ENCODE results near the gene AFF3.
"Not testable (repeated sequence)": the region's sequence is repeated elsewhere in the genome, so short reads cannot be mapped to it uniquely, and the experiment has no call there.

The AFF3 gene, protein sequence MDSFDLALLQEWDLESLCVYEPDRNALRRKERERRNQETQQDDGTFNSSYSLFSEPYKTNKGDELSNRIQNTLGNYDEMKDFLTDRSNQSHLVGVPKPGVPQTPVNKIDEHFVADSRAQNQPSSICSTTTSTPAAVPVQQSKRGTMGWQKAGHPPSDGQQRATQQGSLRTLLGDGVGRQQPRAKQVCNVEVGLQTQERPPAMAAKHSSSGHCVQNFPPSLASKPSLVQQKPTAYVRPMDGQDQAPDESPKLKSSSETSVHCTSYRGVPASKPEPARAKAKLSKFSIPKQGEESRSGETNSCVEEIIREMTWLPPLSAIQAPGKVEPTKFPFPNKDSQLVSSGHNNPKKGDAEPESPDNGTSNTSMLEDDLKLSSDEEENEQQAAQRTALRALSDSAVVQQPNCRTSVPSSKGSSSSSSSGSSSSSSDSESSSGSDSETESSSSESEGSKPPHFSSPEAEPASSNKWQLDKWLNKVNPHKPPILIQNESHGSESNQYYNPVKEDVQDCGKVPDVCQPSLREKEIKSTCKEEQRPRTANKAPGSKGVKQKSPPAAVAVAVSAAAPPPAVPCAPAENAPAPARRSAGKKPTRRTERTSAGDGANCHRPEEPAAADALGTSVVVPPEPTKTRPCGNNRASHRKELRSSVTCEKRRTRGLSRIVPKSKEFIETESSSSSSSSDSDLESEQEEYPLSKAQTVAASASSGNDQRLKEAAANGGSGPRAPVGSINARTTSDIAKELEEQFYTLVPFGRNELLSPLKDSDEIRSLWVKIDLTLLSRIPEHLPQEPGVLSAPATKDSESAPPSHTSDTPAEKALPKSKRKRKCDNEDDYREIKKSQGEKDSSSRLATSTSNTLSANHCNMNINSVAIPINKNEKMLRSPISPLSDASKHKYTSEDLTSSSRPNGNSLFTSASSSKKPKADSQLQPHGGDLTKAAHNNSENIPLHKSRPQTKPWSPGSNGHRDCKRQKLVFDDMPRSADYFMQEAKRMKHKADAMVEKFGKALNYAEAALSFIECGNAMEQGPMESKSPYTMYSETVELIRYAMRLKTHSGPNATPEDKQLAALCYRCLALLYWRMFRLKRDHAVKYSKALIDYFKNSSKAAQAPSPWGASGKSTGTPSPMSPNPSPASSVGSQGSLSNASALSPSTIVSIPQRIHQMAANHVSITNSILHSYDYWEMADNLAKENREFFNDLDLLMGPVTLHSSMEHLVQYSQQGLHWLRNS (N-terminal part only)

DNA sequence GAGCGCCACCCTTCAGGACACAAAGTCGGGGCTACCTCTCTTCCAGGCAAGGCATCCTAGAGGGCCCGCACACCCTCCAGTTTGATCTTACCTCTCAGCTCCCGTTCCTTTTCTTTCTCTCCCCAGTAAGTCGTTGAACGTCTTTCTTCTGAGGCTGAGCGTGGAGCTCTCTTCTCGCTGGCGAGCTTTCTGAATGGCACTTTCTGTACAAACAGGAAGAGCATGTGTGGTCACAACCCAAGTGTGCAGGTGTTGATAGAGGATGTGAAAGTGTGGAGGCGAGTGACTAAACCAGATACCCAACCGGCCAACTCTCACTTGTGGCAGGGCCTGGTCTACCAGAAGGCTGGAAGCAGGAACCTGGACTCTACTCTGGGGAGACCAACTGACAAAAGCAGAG, at the start of gene AFF3:
AFF3 (minus strand) TSS at position 198 of the 400 bp plus-strand sequence. CDS start 38,136 bp downstream, outside the sequence.
- DNase-seq, result no peak

DNA sequence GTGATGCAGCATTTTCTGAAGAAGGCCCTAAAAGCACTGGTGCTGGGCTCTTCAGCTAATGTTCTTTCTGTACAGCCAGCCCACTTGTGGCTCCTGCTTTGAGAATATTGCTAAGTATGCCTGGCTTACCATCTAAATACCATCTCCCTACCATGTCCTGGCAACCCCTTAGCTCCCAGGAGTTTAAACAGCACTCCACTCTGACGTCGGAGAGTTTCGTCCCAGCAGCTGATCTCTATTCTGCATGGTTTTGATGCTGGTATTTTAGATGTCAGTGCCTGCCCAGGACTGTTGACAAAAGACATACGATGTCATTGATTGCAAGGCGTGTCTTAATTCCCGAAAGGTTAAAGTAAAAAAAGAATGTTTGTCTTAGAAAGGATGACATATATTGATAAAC, 47.0 kb upstream of the AFF3 start:
- DNase-seq, result no peak

DNA sequence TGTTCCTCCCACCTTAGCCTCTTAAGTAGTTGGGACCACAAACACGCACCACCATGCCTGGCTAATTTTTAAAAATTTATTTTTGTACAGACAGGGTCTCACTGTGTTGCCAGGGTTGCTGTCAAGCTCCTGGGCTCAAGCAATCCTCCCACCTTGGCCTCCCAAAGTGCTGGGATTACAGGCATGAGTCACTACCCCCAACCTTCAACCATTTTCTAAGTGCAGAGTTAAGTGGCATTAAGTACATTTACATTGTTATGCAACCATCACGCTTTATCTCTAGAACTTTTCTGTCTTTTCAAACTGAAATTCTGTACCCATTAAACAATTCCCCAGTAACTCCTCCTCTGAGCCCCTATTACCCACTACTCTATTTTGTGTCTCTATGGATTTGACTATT, 45.9 kb upstream of the AFF3 start:
- DNase-seq, result no peak

DNA sequence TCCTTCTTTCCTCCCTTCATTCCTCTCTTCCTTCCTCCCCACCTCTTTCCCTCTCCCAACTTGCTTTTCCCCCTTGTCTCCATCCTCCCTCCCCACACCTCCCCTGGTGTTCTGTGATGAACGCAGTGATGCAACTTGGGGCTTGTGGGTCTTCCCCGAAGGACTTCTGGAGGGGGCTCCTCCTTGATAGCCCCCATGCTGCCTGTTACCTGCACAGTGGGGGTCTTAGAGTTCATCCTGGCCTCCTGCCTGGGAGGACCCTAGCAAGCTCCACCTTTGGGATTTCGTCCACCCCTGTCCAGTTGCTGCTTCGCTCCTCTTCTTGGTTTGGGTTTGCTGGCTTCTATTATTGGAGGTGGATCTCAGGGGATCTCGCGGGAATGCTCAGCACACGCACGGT, 43.7 kb upstream of the AFF3 start:
- no peak for DNase-seq

DNA sequence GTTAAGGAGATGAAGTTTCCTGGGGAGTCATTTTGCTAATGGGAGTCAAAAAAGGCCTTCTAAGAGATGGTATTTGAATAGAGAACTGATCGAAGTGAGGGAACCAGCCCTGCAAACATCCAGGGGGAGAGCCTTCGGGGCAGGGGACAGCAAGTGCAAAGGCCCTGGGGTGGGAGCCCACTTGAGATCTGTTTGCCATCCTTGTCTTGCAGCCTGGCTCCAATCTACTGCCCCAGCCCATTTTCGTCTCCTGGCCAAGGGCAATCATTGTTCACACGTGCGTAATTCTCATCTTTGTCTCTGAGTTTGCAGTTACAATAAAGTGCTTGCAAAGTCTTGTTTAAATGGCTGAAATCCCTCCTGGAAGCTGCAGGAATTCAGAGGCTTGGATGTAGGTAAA, 43.1 kb upstream of the AFF3 start:
- DNase-seq, result no peak

DNA sequence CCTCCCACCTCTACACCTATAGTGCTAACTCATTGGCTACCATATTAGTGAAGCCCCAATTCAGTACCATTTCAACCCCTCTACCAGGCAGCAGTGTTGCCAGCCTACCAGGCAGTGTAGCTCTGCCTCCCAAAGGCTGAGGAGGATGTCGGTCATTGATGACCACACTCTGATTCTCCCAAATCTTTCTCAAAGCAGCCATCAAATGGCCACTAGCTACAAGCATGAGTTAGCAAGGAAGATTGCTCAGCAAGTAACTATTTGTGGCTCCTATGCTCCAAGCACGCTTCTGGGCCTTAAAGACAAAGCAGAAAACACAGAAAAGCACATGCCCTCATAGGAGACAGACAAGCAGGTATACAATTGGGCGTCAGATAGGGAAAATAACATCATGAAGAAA, 42.7 kb upstream of the AFF3 start:
- DNase-seq, result no peak

DNA sequence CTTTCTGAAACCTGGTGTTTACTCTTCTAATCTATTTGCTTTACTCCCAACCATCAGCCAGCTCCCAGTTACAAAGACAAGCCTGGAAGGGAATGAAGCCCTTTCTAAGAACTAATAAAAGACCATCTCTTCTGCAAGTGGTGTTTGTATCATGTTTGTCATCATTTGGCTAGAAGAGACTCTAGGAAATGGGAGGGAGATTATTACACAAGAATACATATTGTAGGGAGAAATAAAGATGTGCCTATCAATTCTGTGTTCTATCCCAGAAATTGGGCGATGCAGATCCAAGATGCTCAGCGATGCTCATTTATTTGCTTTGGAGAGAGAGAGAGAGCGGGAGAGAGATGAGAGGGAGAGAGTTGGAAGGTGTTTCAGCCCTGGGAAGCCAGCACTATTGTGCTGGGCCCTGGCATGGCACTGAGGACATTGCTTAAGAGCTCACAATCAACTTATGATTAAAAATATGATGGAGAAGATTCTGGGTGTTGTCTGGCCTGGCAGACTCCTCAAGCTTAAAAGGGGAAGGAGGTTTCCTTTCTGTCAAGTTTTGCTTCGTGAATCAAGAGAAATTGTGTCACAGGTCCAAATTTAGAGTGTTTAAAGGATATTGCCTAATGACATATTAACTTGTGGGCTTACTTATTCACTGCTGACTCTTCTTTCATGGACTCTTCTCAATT, 41.8 kb upstream of the AFF3 start:
- no peak for DNase-seq

DNA sequence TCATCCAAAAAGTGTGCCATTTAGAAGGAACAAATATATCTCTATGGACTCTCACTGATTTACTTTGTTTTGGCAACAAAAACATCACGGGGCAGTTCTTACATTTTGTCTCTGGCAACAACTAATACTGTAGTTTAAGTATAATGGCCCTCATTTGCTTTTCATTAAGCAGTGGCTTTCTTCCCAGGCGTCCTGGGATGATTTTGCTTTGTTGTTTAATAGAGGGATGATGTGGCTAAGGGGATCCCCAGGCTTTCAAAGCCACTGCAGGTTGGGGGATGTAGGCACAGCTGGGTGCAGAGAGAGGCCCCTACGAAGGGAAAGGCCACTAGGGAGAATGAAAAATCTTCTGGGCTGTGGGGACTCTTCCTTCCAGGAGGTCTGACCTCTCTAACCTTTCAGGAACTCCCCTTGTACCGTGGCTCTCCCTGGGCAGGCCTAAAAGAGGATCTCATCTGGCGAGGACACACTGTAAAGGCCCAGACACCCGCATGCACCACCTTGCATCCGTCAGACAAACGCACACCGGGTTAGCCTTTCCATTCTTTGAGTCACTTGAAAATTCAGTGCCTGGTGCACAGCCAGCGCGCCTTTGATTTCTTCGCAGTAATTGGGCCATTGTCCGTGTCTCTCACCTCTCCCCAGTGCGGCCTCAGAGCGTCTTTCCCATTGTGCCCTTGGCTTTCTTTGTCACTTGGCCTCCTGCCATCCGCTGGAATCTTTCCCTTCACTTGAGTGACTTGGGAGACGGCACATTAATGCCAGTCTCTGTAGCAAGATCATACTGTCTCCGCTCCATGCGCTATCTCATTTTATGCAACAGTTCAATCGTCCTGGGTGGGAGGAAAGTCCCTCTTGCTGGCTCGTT, 40.3 kb upstream of the AFF3 start:
- no peak for DNase-seq

DNA sequence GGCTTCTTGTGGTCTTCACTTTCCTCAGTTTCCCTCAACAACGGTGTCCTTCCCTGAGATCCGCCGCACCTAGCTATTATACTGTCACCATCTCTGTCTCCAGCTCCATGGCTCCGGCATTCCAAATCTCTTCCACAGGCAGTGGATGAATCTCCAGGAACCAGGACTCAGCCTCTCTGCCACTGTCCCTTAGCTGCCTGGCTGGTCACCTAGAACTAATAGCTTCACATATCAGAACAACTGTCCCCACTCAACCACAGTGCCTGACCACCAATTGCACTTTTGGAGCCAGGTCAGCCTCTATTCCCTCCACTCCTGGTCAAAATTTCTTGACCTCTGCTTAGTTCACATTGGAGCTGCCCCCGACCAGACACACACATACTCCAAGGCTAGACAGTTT, 38.1 kb upstream of the AFF3 start:
- DNase-seq, result no peak

DNA sequence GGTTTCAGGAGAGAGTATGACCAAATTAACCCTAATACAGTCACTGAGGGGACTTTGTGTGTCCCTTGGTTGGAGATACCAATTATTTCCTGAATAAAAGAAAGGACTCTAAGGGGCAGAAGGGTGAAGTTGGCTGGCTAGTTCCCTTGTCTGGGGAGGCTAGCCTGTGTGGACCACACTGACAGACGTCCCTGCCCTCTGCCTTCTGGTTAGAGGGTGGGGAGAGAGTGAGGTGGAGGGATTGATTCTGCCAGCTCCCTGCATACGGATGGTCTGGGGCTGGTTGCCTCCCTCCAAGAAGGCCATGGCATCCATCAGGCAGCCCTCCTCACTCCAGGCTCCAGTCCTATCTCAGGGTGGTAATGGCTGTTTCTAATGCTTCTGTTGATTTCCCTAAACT, 37.4 kb upstream of the AFF3 start:
- no peak for DNase-seq

DNA sequence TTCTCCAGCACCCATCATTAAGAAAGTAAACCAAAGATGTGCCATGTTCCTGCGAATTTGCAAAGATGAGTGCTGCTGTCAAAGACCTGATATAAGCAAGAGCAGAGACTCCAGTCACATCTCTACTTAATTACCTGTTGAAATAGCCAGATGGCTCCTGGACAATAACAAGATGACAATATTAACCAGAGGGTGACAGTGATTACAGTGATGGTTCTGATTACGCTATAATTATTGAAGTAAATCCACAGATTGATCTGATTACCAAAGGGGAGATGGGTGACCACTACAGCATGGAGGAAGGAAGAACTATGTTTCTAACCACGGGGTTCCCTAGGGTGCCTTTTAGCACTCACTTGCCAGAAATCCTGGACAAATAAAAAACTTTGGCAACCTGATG, 36.5 kb upstream of the AFF3 start:
- DNase-seq, result no peak

DNA sequence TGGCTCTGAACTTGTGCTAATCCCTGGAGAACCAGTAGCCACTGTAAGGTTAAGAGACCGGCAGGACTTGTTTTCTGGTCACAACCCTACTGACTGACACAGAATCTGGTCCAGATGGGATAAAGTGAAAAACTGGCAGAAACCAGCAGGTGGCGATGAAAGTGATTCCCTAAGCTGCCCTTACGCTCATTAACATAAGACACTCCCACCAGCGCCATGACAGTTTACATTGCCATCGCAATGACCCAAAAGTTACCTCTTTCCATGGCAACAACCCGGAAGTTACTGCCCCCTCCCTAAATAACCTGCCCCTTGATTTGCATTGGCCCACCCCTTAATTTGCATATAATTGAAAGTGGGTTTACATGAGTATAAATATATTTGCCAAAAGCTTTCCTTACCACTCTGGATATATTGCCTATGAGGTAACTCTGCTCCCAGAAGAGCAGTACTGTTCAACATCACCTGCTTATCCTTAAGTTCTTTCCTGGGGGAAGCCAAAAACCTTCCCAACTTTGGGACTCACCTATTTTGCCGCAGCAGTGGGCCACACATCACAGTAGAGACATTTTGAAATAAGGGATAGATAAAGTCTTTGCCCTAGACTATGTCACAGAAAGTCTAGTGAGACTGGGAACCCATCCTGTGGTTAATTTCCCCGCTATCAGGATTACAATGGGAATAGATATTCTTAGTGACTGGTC, 35.8 kb upstream of the AFF3 start:
- peak; percentile 13 for DNase-seq

DNA sequence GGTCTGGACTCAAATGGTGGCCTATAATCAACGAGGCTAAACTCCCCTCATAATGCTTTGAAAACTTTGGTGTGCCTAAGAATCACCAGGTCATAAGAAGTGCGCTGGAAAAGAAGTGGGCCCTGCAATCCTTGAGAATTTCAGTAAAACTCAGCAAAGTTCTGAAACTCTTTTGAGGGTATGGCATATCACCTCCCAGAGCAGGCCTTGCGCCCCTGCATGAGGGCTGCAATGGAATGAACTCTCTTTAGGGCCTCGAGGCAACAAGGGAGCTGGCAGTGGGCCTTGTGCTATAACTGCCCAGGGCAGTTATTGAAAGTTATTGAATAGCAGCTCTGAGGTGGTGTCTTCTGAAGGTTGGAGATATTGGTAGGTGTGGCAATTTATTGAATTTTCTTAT, 34.5 kb upstream of the AFF3 start:
- DNase-seq, result no peak

DNA sequence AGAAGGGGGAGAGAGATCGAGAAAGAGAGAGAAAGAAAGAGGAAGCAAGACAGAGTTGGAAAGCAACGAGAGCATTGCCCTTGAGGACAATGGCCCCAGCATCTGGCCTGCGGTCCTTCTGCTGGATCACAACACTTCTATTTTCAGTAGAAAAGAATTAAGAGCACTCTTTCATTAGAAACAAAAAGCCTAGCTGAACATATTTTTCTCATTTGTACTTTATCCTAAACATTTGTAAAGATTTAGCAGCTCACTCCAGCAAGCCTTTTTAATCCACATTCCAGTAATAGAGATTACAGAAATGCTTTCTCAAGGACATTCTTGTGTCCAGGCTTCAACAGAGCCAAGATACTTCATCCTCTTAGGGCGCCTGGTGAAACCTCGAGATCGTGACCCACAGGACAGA, 31.6 kb upstream of the AFF3 start:
- no peak for DNase-seq

DNA sequence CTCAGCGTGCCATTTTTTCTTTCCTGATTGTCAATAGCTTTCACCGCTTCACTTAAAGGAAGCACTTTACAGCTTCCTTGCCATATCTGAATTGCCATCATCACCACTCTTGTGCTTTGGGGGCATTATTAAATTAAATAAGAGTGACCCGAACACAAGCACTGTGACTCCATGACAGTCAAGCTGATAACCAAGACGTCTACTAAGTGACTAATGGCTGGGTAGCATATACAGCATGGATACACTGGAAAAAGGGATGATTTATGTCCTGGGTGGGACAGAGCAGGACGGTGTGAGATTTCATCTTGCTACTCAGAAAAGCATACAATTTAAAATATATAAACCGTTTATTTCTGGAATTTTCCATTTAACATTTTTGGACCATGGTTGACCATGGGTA, 24.3 kb upstream of the AFF3 start:
- no peak for DNase-seq

DNA sequence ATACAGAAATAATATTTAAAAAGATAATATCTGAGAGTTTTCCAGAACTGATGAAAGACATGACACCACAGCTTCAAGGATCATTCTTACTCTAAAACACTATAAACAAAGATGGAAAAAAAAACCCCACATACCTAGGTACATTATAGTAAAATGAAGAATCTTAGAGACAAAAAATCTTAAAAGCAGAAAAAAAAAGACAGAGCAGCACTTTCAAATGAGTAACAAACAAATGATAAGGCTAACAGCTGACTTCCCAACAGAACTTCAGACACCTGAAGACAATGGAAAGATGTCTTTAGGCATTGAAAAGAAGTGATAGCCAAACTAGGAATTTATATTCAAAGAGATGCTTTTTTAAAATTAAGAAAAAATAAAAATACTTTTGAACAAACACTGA, 21.2 kb upstream of the AFF3 start:
- DNase-seq, result no peak

DNA sequence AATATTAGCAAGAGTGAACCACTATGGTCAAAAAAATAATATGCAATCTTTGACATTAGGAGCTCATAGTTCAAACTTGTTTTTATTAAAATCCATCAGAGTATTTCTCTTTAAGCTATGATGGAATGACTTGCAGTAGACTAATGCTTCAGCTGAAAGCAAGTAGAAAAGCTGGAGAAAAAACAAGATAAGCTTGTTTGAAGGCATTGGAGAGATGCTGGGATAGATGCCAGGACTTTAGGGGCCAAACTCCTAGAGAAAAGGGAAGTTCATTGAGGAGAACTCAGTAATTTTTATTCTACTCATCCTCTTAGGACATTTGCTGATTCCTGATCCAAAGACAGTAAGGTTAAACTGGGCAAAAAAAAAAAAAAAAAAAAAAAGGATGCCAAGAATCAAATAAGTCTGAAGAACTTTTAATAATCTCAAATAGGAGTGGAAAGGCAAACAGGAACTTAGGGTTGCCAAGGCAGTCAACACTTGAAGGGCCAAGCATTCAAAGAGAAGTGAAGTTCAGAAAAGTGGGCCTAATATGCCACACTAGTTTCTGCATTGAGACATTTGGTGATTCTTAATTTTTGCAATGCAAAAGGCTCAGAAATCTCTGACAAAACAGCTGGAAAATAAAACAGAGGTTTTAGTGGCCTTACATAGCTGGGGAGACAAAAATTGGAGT, 19.7 kb upstream of the AFF3 start:
- no peak for DNase-seq

DNA sequence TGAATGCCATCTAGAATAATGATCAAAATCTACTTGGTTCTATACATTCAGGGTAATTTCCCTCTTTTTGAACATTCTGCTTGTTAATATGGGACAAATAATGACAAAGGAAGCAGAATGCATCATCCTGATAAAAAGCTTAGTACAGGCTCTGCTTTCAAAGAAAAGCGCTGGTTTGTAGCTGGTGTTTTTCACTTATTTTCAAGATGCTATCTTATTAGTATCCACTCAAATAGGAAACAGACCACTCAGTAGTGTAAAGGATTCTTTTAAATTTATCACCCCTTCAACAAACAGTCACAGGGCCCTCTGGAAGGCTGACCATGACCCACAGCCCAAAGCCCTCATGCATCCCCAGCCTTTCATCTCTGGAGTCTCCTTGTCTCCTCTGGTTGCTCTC, 18.0 kb upstream of the AFF3 start:
- DNase-seq, result no peak

DNA sequence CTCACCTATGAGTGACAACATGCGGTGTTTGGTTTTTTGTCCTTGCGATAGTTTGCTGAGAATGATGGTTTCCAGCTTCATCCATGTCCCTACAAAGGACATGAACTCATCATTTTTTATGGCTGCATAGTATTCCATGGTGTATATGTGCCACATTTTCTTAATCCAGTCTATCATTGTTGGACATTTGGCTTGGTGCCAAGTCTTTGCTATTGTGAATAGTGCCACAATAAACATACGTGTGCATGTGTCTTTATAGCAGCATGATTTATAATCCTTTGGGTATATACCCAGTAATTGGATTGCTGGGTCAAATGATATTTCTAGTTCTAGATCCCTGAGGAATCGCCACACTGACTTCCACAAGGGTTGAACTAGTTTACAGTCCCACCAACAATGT, 9.4 kb upstream of the AFF3 start:
- DNase-seq, result not testable (repeated sequence)

DNA sequence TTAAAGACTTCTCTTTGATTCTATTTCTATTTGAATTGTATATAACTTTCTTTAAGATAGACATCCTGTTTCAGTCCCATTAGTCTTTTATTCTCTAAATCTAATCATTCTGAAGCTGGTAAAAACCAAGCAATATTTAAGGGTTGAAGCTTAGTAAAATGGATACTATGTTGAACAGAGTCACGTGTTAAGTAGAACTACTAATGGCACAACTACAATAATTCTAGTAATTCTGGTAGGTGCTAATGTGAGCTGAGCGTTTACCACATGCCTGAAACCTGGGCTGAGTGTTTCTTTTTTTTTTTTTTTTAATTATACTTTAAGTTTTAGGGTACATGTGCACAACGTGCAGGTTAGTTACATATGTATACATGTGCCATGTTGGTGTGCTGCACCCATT, 8.9 kb upstream of the AFF3 start:
- no peak for DNase-seq

DNA sequence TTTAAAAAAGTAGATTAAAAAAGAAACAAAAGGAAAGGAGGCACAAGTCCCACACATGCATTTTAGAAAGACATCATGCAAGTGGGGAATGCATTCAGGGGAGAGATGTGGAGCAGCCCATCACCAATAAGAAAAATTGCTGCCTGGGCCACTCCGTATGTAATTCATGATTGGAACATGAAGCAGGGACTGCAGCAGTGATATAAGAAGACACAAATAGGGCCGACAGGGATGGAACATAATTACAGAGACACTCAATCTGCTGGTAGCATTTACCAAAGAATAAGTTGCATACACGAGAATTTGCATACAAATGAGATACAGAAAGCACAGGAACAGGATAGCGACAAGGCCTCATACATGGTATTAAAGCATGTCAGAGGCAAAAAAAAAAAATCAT, 6.5 kb upstream of the AFF3 start:
- DNase-seq, result no peak

All from kidney glomerular epithelial cell (primary cell).